Stimulated activated CD8-positive, alpha-beta memory T cell treated with anti-CD3 and anti-CD28 coated beads, Interleukin-7, amount 100 ng/mL, for 1 hour (primary cell): ENCODE measurements around the gene PARP3.
"Not testable (repeated sequence)": the region's sequence is repeated elsewhere in the genome, so short reads cannot be mapped to it uniquely, and the experiment has no call there.

Experiments
- DNase-seq, 2 donors: peaks; one replicate each; pipeline ENCODE4 v3.0.0-alpha.2; 2020; ENCODE audit warnings: low read depth in 2 of 2

PARP3 gene

GRCh38 chr3:51941798-51942602, at the start of gene PARP3, which contains the start of gene RRP9:
TSS of gene PARP3 (plus strand) at chr3:51942363. CDS start at chr3:51943356, 993 bp downstream.
TSS of gene RRP9 (minus strand) at chr3:51941904. CDS start at chr3:51941867, 37 bp downstream.
- DNase-seq = peak; percentile 98

GRCh38 chr3:51894391-51894790, 47.8 kb upstream of the PARP3 start:
- DNase-seq = no peak

GRCh38 chr3:51894939-51895338, 47.2 kb upstream of the PARP3 start:
- DNase-seq = no peak

DNA sequence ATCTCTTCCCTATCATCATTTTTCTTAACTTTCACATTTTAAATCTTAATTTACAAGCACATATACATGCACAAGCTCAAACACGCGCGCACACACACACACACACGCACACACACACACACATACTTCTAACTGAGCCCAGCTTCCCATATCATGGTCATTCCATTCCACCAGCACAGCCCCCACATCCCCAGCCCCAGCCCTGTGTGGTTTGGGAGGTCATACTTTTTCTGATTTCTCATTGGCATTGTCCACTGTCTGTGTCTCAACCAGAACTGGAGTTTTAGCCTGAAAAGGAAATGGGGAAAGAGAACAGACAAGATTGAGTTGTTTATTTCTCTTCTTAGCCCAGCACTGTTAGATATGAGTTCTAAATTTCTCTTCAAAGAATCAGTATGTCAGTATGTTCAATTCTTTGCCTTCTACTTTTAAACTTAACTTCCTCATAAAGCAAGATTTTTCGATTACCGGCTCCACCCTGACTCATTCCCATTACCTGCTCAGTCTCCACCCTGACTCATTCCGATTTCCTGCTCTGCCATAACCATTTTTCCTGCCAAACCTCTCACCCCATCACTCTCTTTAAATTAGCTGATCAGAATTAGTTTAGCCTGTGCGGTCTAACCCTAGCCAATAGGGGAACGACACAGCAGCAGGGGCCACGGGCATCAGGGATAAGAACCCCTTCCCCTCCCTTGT, 45.4 kb upstream of the PARP3 start:
- DNase-seq = no peak

DNA sequence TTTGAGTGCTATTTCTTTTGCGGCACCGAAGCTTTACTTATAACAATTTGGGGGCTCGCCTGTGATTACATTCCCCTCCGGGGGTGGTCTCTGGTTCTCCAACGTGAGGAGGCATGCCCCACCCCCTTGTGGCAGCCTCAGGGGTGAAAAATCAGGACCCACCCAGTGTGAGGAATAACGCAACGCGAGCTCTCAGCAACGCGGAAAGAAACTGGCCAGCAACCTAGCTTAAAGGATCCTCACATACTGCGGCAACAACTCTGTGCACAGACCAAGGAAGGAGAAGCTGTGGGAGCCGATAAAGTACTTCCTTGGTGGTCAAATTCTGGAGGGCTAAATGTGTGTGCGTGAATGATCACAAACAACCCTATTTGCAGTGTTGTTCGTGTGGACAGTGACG, 44.8 kb upstream of the PARP3 start:
- DNase-seq = no peak

DNA sequence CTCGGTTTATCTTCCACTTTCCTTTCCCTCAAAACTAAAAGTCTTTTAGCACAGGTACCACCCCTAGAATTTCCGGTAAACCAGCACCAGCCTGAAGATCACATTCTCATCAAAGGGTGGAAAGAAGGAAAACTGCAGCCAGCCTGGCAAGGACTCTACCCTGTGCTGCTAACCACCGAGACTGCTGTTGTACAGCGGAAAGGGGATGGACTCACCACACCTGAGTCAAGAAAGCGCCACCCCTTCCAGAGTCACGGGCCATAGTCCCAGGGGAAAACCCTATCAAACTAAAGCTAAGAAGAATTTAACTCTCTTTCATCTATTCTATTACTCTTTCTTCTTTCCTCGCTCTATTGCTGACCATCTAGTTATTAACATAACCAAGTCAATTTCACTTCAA, 42.1 kb upstream of the PARP3 start:
- not testable (repeated sequence) for DNase-seq

DNA sequence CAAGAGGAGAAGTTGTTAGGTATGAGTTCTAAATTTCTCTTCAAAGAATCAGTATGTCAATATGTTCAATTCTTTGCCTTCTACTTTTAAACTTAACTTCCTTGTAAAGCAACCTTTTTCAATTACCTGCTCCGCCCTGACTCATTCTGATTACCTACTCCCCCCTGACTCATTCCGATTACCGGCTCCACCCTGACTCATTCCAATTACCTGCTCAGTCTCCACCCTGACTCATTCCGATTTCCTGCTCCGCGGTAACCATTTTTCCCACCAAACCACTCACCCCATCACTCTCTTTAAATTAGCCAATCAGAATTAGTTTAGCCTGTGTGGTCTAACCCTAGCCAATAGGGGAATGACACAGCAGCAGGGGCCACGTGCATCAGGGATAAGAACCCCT, 39.8 kb upstream of the PARP3 start:
- not testable (repeated sequence) for DNase-seq

DNA sequence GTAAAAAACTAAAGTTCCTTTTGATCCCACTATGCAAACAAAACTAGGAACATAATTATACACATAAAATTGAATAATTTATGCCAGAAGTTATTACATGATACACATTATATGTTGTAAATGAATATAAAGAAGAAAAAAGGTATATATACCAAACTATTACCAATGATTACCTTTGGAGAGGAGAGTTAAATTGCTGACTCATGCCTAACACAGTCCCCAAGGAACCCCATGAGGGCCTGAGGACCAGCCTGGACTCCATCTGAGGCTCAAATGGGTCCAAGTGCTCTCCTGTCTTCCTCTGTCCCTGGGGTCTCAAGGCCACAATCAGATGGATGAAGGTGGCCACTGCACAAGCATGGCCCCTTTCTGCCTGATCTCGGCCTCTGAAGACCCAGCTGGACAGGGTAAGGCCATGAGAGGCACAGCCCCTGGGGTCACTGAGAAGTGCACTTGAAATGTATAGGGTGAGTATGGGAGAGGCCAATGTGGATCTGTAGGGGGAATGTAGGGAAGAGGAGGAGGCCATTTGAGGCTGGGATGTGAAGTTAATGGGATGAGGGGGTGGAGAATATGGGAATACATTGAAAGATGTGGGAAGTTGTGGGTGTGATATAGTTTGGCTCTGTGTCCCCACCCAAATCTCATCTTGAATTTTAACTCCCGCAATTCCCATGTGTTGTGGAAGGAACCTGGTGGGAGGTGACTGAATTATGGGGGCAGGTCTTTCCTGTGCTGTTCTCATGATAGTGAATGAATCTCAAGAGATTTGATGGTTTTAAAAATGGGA, 37.9 kb upstream of the PARP3 start:
- no peak for DNase-seq

GRCh38 chr3:51908026-51908425, 34.1 kb upstream of the PARP3 start:
- no peak for DNase-seq

- no peak for DNase-seq
Measured at GRCh38 chr3:51916418-51916817, 25.7 kb upstream of the PARP3 start.

DNA sequence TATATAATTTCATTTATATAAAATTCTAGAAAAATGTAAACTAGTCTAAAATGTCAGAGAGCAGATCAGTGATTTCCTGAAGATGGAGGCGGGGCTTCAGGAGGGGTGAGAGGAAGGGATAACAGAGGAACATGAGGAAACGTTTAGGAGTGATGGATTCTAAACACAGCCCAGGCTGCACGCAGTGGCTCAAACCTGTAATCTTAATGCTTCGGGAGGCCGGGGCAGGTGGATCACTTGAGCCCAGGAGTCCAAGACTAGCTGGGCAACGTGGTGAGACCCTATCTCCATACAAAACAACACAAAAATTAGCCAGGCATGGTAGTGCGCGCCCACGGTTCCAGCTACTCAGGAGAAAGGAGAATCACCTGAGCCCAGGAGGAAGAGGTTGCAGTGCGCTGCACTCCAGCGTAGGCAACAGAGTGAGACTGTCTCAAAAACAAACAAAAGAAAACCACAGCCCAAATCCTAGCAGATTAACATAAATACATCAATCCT, 21.0 kb upstream of the PARP3 start:
- DNase-seq = no peak

- DNase-seq = no peak
Measured at GRCh38 chr3:51927061-51927977, 14.8 kb upstream of the PARP3 start.

GRCh38 chr3:51928438-51928837, 13.7 kb upstream of the PARP3 start:
- no peak for DNase-seq

GRCh38 chr3:51928981-51929380, 13.2 kb upstream of the PARP3 start:
- DNase-seq = not testable (repeated sequence)

- DNase-seq = no peak
Measured at GRCh38 chr3:51929420-51930003, 12.7 kb upstream of the PARP3 start.

DNA sequence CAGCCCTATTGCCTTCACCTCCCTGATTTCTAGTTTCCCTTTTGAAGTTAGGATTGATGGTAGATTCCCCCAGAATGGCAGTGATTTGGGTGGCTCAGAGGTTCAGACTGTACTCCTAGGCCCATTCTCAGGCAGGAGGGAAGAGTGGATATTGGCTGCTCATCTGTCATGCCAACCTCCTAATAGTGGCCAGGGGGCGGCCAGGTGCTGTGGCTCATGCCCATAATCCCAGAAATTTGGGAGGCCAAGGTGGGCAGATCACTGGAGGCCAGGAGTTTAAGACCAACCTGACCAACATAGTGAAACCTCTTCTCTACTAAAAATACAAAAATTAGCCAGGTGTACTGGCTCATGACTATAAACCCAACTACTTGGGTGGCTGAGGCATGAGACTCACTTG, 11.7 kb upstream of the PARP3 start:
- DNase-seq = no peak

- no peak for DNase-seq
Measured at GRCh38 chr3:51931756-51932155, 10.4 kb upstream of the PARP3 start.

- DNase-seq = no peak
Measured at GRCh38 chr3:51932471-51933370, 9.4 kb upstream of the PARP3 start.

DNA sequence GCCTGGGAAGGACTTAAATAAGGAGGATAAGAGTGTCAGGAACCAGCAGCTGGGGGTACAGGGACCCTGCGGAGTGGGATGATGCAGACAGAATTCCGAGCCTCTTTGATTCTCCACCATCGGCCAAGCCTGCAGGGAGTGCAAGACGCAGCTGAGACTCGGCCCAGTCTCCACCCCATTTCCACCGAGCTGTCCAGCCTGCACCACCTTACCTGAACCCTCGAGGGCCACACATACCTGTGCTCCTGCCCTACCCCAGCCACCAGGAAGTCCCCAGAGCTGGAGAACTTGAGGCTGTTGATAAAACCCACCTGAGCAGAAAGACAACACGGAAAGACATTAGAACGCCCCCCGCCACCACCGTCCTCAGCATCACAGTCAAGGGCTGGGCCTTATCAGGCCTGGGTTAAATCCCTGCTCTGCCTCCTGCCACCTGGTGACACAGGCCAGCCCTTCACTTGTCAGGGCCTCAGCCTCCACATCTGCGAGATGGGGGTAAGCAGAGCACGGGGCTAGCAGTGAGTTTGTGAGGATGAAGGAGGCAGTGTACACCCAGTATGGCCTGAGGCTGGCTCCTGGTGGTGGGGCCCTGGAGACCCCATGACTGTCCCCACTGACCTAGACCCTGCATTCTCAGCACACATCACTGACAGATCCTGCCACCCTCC, 8.6 kb upstream of the PARP3 start:
- no peak for DNase-seq
